Endothelial cell of umbilical vein (primary cell): Measurements from ENCODE around the gene RCOR3.

Experiments used
- CTCF ChIP-seq, 2 donors: IDR thresholded peaks; 1 replicate in 1 of 2; 2 replicates in 1 of 2; pipeline ENCODE4 v1.5.1; 2011; ENCODE audit warnings: low read length in 2 of 2, mild to moderate bottlenecking in 2 of 2, moderate library complexity in 2 of 2, control low read depth in 1 of 2, inconsistent platforms in 1 of 2, low read depth in 1 of 2; ENCODE audit not compliant: insufficient read depth in 1 of 2; ENCODE audit errors: extremely low read depth in 1 of 2
- EZH2 ChIP-seq: IDR thresholded peaks from 2 replicates; pipeline ENCODE4 v1.6.1; 2012; ENCODE audit warnings: borderline replicate concordance, low read depth, mild to moderate bottlenecking, moderate library complexity, low read length, inconsistent platforms; ENCODE audit not compliant: severe bottlenecking
- FOS ChIP-seq: IDR thresholded peaks from 2 replicates; pipeline ENCODE4 v1.6.1; 2011; ENCODE audit warnings: mild to moderate bottlenecking, low read length, moderate library complexity, borderline replicate concordance; ENCODE audit not compliant: insufficient read depth
- MYC ChIP-seq: IDR thresholded peaks from one replicate; pipeline ENCODE4 v1.6.1; 2011; ENCODE audit warnings: mild to moderate bottlenecking, low read depth, low read length
- POLR2A ChIP-seq: IDR thresholded peaks from 2 replicates; pipeline ENCODE4 v1.6.1; 2012; ENCODE audit warnings: low read depth, mild to moderate bottlenecking, control low read depth, low read length
- POLR2AphosphoS5 ChIP-seq: IDR thresholded peaks from 2 replicates; pipeline ENCODE4 v1.6.1; 2012; ENCODE audit warnings: low read depth, mild to moderate bottlenecking, control low read depth, low read length, moderate library complexity; ENCODE audit not compliant: insufficient read depth
- TF ChIP-seq, protein P1 (sequence below): IDR thresholded peaks from 2 replicates; pipeline ENCODE4 v1.6.1; 2011; ENCODE audit not compliant: insufficient read depth, insufficient read length

GRCh38 chr1:211292411-211292810 lies 33.2 kb downstream of the RCOR3 start:
- TF ChIP-seq POLR2AphosphoS5, result no peak
- no peak for TF ChIP-seq POLR2A
- TF ChIP-seq CTCF (IDR thresholded peaks at IDR 0.05; ENCODE audit: extremely low read depth in 1 of 2, insufficient read depth in 1 of 2, low read depth in 1 of 2, low read length in 2 of 2), result no peak
- no peak for TF ChIP-seq MYC
- no peak for TF ChIP-seq EZH2
- TF ChIP-seq, protein P1, sequence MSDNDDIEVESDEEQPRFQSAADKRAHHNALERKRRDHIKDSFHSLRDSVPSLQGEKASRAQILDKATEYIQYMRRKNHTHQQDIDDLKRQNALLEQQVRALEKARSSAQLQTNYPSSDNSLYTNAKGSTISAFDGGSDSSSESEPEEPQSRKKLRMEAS, result no peak
- no peak for TF ChIP-seq FOS
